D721Med (cell line): Measurements from ENCODE around the gene MRPL18.

Experiments used
- DNase-seq: peaks from one replicate; pipeline ENCODE4 v3.0.0; 2011; ENCODE audit warnings: low spot score; ENCODE audit not compliant: insufficient read length
- FAIRE-seq: peaks from 2 replicates; lab custom pipeline; 2011; peaks lifted over from hg19 to GRCh38; lab: Jason Lieb, UNC
- TF ChIP-seq, protein P1 (sequence below): IDR thresholded peaks from 2 replicates; pipeline ENCODE4 v1.5.1; 2012; ENCODE audit warnings: mild to moderate bottlenecking, control low read depth; ENCODE audit not compliant: insufficient read depth; ENCODE audit errors: missing control alignments

MRPL18 gene

DNA sequence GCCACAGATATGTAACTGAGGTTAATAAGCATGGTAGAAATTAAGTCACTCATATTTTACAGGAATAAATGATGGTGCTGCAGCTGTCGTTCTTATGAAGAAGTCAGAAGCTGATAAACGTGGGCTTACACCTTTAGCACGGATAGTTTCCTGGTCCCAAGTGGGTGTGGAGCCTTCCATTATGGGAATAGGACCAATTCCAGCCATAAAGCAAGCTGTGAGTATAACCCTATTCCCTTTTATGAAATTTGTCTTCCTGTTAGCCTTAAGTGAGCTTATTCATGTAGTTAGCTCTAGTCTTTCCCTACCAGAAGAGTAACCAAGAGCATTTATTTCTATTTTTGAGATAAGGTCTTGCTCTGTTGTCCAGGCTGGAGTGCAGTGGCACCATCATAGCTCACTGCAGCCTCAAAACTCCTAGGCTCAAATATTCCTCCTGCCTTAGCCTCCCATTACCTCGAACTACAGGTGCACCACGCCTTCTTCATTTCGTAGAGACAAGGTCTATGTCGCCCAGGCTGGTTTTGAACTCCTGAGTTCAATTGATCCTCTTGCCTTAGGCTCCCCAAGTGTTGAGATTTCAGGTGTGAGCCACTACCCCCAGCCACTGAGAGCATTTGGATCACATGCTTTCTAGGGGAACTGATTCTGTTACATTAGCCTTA, 12.9 kb upstream of the MRPL18 start:
- TF ChIP-seq, protein P1, sequence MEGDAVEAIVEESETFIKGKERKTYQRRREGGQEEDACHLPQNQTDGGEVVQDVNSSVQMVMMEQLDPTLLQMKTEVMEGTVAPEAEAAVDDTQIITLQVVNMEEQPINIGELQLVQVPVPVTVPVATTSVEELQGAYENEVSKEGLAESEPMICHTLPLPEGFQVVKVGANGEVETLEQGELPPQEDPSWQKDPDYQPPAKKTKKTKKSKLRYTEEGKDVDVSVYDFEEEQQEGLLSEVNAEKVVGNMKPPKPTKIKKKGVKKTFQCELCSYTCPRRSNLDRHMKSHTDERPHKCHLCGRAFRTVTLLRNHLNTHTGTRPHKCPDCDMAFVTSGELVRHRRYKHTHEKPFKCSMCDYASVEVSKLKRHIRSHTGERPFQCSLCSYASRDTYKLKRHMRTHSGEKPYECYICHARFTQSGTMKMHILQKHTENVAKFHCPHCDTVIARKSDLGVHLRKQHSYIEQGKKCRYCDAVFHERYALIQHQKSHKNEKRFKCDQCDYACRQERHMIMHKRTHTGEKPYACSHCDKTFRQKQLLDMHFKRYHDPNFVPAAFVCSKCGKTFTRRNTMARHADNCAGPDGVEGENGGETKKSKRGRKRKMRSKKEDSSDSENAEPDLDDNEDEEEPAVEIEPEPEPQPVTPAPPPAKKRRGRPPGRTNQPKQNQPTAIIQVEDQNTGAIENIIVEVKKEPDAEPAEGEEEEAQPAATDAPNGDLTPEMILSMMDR: no peak
- FAIRE-seq (no peak), DNase-seq (no peak)

DNA sequence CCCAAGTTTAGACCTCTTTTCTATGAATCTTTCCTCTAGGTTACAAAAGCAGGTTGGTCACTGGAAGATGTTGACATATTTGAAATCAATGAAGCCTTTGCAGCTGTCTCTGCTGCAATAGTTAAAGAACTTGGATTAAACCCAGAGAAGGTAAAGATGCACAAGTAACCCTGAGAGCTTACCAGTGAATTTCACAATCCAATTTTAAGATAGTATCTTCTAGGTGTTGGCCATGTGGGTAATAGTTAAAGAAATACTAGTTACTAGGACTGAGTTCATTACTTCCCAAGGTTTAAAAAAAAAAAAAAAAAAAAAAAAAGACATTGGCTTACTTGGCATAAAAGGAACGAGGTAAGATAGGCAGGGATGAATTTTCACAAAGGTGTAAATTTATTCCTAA, 12.1 kb upstream of the MRPL18 start:
- FAIRE-seq (no peak), DNase-seq (no peak)
- TF ChIP-seq, protein P1: no peak

DNA sequence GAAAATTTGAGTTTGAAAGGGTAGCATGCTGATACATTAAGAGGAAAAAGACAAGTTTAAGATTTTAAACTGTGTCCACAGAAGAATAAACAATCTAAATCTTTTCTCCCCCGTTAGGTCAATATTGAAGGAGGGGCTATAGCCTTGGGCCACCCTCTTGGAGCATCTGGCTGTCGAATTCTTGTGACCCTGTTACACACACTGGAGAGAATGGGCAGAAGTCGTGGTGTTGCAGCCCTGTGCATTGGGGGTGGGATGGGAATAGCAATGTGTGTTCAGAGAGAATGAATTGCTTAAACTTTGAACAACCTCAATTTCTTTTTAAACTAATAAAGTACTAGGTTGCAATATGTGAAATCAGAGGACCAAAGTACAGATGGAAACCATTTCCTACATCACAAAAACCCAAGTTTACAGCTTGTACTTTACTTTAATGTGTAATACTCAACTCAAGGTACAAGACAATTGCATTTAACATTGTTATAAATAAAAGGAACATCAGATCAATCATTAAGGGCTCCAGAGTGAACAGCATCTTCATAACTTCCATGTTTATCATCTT, 11.6 kb upstream of the MRPL18 start:
- DNase-seq (no peak), FAIRE-seq (no peak)
- TF ChIP-seq, protein P1: no peak

DNA sequence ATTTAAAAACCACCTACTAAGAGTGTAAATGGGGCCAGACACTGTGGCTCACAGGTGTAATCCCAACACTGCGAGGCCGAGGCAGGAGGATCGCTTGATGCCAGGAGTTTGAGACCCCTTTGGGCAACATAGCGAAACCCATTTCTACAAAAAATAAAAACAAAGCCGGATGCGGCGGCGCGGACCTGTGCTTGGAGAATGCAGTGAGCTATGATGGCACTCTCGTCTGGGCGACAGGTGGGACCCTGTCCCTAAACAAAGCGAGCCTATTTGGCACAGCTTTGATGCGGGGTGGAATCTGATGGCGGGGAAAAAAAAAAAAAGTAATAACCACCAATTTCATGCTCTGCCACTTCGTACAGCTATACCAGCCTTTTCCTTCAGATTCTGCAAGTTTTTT, 2.0 kb upstream of the MRPL18 start:
- FAIRE-seq (no peak), DNase-seq (no peak)
- TF ChIP-seq, protein P1: no peak

DNA sequence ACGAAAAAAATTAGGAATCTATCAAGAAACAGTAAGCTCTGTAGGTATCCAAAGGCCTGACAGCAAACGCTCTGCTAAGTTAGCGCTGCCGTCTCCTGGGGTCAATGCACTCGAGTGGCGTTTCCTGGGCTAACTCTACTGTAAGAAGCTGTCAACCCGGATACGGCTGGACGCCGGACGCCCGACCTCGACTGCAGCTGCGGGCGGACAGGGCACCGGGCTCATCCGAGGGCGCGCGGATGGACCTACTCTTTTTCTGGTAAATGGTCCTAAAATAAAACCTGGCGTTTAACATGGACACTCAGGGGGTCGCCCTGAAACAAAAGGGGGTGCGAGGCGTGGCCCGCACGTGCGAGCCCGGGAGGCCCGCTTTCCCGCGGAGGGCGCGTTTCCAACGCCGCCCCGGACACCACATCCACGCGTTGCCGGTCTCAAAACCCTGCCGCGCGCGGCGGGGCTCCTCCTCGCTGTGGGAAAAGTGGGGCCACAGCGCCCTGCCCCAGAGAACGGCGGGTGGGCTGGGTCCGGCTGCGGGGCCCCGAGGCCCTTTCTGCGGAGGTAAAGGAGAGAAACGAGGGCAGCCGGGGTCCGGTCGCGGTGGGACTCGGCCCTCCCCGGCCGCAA, 1.4 kb upstream of the MRPL18 start:
- DNase-seq (no peak), FAIRE-seq (no peak)
- TF ChIP-seq, protein P1: no peak

DNA sequence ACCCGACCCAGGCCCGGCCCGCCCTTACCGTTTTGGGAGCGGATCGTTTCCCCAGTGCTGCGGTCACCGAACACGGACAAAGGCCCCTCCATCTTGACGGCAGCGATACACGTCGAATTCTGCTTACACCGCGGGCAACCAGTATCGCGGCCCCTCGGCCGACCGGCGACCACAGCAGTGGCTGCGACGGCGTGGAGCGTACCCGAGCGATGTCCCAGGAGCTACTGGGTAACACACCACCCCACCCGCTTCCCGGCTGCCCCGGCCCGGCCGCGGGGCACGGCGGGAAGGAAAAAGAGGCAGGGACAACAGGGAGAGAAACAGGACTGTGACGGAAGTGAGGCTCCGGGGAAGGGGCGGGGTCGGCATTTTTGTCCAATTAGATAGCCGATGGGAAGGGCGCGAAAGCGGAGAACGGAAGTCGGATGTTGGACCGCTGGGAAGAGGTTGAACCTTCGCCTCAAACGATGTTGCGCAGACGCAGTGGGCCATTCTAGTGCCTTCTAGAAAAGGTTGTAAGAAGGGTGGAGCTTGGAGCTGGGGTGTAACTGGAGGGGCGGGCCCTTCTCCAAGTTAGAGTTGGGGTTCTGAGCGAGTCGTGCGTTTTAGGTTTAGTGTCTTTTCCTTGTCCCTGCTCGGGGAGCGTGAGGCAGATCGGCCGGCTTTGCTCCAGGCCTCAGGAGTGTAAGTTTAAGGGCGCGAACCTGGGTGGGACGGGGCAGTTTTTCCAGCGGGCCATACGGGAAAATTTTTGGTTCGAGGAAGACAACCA, 704 bp upstream of the MRPL18 start, which contains the start of gene TCP1:
Gene TCP1, minus strand, starts transcription at position 226 of the 772 bp plus-strand sequence. Its CDS starts 134 bp downstream, at position 92.
- no peak for FAIRE-seq
- TF ChIP-seq, protein P1: no peak
- DNase-seq: peak; percentile 90
